HEK293T (cell line): ENCODE data around the gene MLYCD.

ENCODE experiments used
- FOXA1 ChIP-seq: fragments of 450-650 bp; IDR thresholded peaks from 2 replicates; pipeline ENCODE4 v1.6.1; 2016; ENCODE audit warnings: mild to moderate bottlenecking
- FOXM1 ChIP-seq: fragments of 450-650 bp; IDR thresholded peaks from 2 replicates; pipeline ENCODE4 v1.6.1; 2017; ENCODE audit warnings: mild to moderate bottlenecking, borderline replicate concordance
- PKNOX1 ChIP-seq: fragments of 450-650 bp; IDR thresholded peaks from 2 replicates; pipeline ENCODE4 v1.6.1; 2016
- SP1 ChIP-seq: fragments of 450-650 bp; IDR thresholded peaks from 2 replicates; pipeline ENCODE4 v1.6.1; 2017
- SUZ12 ChIP-seq: fragments of 450-650 bp; IDR thresholded peaks from 2 replicates; pipeline ENCODE4 v1.6.1; 2016; ENCODE audit warnings: mild to moderate bottlenecking
- TARDBP ChIP-seq: fragments of 450-650 bp; IDR thresholded peaks from 2 replicates; pipeline ENCODE4 v1.6.1; 2016
- ZNF384 ChIP-seq: fragments of 450-650 bp; IDR thresholded peaks from 2 replicates; pipeline ENCODE4 v1.6.1; 2016

GRCh38 chr16:83956336-83957289 lies 57.7 kb downstream of the MLYCD start:
- no peak for TF ChIP-seq SP1
- no peak for TF ChIP-seq FOXA1
- no peak for TF ChIP-seq SUZ12
- TF ChIP-seq FOXM1: no peak
- no peak for TF ChIP-seq PKNOX1
- no peak for TF ChIP-seq ZNF384
- no peak for TF ChIP-seq TARDBP
